GM21786 (cell line): Measurements from ENCODE around the gene GPR160.
"Not testable (repeated sequence)": the region's sequence is repeated elsewhere in the genome, so short reads cannot be mapped to it uniquely, and the experiment has no call there.

Source experiments
- ATAC-seq: cut with Tn5 transposase; IDR thresholded peaks from one replicate; pipeline ENCODE4 v1.9.1; 2021; ENCODE audit not compliant: unreplicated experiment

Gene GPR160, protein sequence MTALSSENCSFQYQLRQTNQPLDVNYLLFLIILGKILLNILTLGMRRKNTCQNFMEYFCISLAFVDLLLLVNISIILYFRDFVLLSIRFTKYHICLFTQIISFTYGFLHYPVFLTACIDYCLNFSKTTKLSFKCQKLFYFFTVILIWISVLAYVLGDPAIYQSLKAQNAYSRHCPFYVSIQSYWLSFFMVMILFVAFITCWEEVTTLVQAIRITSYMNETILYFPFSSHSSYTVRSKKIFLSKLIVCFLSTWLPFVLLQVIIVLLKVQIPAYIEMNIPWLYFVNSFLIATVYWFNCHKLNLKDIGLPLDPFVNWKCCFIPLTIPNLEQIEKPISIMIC

GRCh38 chr3:170037463-170038433 is at the start of gene GPR160:
GPR160 (plus strand) TSS chr3:170037995; CDS start chr3:170083973, 45,978 bp downstream.
- ATAC-seq: peak; percentile 83

DNA sequence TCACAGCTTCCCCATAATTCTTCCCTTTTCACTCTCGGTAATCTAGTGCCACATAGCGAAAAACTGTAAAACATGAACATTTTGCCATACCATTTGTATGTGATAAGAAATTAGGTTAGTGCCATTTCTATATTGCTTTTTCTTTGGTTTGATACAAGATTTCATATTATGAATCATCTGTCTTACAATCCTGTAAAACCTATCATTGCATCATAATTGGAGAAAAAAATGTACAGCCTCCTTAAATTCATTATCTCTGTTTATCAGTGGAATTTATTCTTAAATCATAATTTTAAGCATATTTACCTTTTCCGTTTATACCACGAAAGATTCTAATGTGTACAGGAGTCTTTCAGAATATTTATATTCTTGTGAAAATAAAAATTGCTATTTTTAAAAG is 47.4 kb upstream of the GPR160 start:
- no peak for ATAC-seq

- no peak for ATAC-seq
Measured at GRCh38 chr3:169992156-169992555, 45.6 kb upstream of the GPR160 start.

DNA sequence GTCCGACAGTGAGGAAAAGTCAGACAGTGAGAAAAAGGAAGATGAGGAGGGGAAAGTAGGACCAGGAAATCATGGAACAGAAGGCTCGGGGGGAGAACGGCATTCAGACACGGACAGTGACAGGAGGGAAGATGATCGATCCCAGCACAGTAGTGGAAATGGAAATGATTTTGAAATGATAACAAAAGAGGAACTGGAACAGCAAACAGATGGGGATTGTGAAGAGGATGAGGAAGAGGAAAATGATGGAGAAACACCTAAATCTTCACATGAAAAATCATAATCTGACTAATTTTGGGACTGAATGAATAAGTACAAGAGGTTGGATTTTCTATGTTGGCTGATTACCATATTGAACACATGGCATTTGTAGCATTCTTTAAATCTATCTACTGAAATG is 45.0 kb upstream of the GPR160 start:
- ATAC-seq: no peak

GRCh38 chr3:169993761-169994160 is 44.0 kb upstream of the GPR160 start:
- ATAC-seq: no peak

GRCh38 chr3:169996063-169996462 is 41.7 kb upstream of the GPR160 start:
- ATAC-seq: no peak

- ATAC-seq: peak; percentile 36
Measured at GRCh38 chr3:169998668-169999131, 39.1 kb upstream of the GPR160 start.

DNA sequence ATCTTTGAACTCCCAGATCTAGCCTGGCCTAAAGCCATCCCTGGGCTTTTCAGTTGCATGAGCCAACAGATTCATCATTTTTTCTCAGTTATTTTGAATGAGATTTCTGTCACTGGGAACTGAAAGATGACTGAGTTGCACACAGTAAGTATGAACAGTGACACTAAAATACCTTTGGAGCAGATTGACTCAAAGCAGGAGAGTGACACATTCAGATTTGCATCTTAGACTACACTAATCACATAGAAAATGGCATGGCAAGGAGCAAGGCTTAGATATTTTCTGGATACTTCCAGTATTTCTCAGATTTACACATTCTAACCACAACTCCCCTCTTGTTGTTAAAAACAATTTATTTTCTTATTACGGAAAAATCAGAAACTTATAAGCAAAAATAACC is 38.4 kb upstream of the GPR160 start:
- ATAC-seq: peak; percentile 93

GRCh38 chr3:170000051-170000450 is 37.7 kb upstream of the GPR160 start:
- no peak for ATAC-seq

DNA sequence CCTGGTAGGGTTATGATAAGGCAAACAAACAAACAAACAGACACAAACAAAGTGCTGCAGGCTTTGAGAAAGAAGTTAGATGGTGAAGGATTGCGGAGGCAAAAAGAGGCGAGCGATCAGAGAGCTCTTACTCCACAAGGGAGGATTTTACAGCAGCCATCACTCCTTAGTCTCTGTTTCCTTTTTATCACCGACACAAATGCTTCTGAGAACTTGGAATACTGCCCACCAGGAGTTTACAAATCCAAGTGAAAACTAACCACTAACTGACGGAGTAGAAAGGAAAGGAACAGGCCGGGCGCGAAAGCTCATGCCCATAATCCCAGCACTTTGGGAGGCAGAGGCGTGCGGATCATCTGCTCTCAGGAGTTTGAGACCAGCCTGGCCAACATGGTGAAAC is 35.6 kb upstream of the GPR160 start:
- no peak for ATAC-seq

GRCh38 chr3:170002879-170003278 is 34.9 kb upstream of the GPR160 start:
- no peak for ATAC-seq

DNA sequence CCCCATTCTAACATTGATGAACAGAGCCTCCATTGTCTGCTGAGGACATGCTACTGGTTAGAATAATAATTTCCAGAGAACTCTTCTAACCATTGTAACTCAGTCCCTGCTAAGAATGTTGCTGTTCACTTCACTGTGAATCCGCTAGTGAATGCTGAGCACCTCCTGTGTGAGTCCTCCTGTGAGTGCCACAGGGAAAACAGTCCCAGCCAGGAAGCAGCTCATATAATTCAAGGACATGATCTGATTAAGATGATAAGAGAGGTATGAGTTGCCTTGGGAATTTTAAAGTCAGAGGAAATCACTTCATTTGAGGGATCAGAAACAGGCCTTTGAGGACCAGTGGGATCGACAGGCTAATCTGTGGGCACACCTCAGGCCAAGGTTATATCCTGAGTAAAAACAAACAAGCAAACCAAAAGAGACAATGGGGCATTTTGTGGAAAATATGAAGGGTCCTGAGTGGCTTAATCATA is 33.9 kb upstream of the GPR160 start:
- ATAC-seq: no peak

DNA sequence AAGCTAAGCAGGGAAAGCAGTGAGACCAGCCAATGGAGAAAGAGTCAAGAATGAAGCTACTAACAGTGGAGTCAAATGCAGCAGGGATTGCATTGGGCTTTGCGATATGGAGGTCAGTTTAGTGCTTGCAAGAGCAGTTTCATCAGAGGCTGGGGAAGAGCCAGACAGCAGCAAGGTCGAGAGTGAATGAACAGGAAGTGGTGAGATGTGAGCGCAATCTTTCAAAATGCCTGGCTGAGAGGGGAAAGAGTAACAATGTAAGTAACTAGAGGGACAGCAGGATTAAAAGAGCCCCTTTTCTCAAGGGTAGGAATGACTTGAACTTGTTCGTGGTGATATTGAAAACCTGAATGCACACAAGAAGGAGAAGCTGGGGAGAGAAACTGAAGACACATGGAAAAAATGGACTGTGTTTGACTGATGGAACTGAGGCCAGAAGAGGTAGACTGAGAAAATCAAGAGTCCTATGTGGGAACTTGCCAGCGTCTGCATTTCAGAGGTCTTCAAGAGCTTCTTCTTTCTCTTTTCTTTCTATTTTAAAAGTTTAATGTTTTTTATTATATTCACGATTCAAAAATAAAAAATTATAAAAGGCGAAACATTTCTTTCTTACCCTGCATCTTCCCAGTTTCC is 30.6 kb upstream of the GPR160 start:
- ATAC-seq: peak; percentile 93

- no peak for ATAC-seq
Measured at GRCh38 chr3:170010498-170010897, 27.3 kb upstream of the GPR160 start.

DNA sequence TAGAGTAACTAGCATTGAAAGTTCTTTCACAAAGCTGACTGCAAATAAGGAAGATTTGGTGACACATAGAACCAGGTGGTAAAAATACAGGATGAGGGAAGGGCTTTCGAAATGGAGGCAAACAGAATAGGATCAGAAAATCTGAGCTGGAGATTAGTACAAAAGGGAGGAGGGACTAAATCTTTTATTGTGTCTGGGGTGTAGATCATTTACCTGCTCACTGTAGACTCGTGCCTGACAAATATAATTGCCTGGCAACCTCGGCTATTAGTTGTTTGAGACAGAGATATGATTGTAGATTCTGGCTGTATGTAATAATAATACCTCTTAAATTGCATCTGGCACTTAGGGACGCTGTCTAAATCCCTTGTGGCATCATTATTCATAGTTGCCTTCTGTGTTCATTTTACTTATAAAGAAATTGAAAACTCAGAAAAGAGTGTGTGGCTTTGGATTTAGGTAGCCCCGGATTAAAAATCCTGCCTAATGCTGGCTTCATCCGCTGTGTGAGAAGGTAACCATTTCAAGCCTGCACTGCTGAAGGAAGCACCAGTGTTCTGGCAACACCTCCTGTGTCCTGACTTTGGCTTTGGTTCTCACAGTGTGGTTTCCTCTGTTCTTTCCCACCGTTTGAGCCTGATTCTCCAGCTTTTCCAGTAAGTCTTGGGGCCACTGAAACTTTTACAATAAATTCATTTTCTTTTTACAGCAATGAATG is 25.0 kb upstream of the GPR160 start:
- no peak for ATAC-seq

GRCh38 chr3:170016057-170016456 is 21.7 kb upstream of the GPR160 start:
- ATAC-seq: no peak

- not testable (repeated sequence) for ATAC-seq
Measured at GRCh38 chr3:170019306-170019705, 18.5 kb upstream of the GPR160 start.

DNA sequence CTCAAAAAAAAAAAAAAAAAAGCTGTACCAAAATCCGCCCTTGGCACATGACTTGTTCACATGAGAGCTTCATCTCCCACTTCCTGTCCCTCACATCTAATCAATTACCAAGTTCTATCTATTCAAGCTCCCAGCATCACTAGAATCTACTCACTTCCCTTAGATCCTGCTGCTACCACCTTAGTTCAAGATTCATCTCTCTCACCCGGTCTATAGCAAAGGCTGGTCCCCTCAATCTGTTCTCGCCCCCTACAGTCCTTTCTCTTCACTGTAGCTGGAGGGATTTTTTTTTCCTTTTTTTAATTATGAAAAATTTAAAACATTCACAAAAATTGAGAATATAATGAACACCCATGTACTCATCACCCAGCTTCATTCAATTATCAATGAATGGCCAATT is 16.7 kb upstream of the GPR160 start:
- ATAC-seq: no peak

DNA sequence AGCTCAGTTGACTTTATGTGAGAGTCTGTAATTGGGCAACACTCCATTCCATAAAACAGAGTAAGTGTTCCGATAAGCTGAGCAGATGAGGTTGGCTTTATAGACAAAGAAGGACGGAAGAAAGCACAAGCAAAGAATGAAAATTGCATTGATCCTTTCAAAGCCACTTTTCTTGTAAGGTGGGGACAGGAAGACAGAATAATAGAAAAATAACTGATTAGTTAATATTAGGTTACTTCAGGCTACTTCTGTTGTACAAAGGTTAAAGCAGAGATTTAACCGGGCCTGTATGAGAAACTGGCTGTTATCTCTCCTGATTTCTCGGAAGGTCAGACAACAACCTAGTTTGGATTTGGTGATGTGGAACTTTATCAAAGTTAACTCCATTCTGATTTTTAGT is 15.5 kb upstream of the GPR160 start:
- ATAC-seq: no peak

GRCh38 chr3:170023165-170023564 is 14.6 kb upstream of the GPR160 start:
- no peak for ATAC-seq

DNA sequence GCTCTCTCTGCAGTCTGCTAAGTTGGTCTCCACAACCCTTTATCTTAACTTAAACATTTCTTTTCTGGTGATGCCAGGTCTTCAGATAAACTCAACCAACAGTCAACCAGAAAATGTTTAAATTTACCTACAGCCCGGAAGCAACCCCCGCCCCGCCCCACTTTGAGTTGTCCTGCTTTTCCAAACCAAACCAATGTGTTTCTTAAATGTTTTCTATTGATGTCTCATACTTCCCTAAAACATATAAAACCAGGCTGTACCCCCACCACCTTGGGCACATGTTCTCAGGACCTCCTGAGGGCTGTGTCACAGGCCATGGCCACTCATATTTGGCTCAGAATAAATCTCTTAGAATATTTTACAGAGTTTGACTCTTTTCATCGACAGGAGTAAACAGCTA is 13.2 kb upstream of the GPR160 start:
- ATAC-seq: no peak
